OCI-LY7 (cell line): ENCODE measurements around the gene LCN12. TPM values are rescaled to one million over a fixed set of nuclear protein-coding genes. Genes with fewer than 3 reads are reported as not detected.

Source experiments
- BruUV-seq: library from RNA; stranded (reverse); fragments of 400-500 nt; replicated peaks from 2 replicates; lab custom pipeline; 2021; lab: Mats Ljungman, UMichigan
- CTCF ChIA-PET: fragments of 300-600 bp; sonication (Branson Sonifier 250); formaldehyde crosslinking; loops from one replicate; lab custom pipeline; 2022; ENCODE audit warnings: antibody characterized with exemption; ENCODE audit not compliant: unreplicated experiment; lab: Charles Lee
- POLR2A ChIA-PET: fragments of 300-600 bp; sonication (Branson Sonifier 250); formaldehyde crosslinking; loops from one replicate; lab custom pipeline; 2022; ENCODE audit warnings: antibody characterized with exemption; lab: Charles Lee
- DNase-seq: peaks from one replicate; pipeline ENCODE4 v3.0.0-alpha.2; 2015; ENCODE audit warnings: low spot score
- H2AFZ ChIP-seq: fragments of 200-600 bp; sonication (generic), shearing (Covaris generic); 2 replicates; pipeline ENCODE4 v1.6.1; 2014; ENCODE audit warnings: mild to moderate bottlenecking, antibody characterized with exemption, low read length, moderate library complexity
- H3K27ac ChIP-seq: fragments of 200-600 bp; sonication (generic); 2 replicates; pipeline ENCODE4 v1.5.1; 2014; ENCODE audit warnings: mixed run types, low read depth, mild to moderate bottlenecking, moderate library complexity, low read length, inconsistent platforms; ENCODE audit not compliant: poor library complexity, severe bottlenecking
- H3K36me3 ChIP-seq: fragments of 200-600 bp; sonication (generic); 2 replicates; pipeline ENCODE4 v1.6.1; 2014; ENCODE audit warnings: mild to moderate bottlenecking, antibody characterized with exemption, low read length, moderate library complexity, mixed read lengths; ENCODE audit not compliant: insufficient read depth
- H3K4me1 ChIP-seq: fragments of 200-600 bp; sonication (generic); 2 replicates; pipeline ENCODE4 v1.5.1; 2014; ENCODE audit warnings: mild to moderate bottlenecking, low read length; ENCODE audit not compliant: insufficient read depth, poor library complexity, severe bottlenecking
- H3K4me2 ChIP-seq: fragments of 200-600 bp; sonication (generic); 2 replicates; pipeline ENCODE4 v1.6.1; 2014; ENCODE audit warnings: mild to moderate bottlenecking, low read length
- H3K4me3 ChIP-seq: fragments of 200-600 bp; sonication (generic); 2 replicates; pipeline ENCODE4 v1.5.1; 2014; ENCODE audit warnings: mild to moderate bottlenecking, low read depth, low read length; ENCODE audit not compliant: poor library complexity, severe bottlenecking
- H3K79me2 ChIP-seq: fragments of 200-600 bp; sonication (generic); 2 replicates; pipeline ENCODE4 v1.6.1; 2016; ENCODE audit warnings: low read depth, mild to moderate bottlenecking, low read length, moderate library complexity, mixed read lengths; ENCODE audit not compliant: insufficient read depth
- H3K9me2 ChIP-seq: fragments of 200-600 bp; sonication (generic); 2 replicates; pipeline ENCODE4 v1.6.1; 2016; ENCODE audit warnings: mild to moderate bottlenecking, low read length, mixed read lengths; ENCODE audit not compliant: insufficient read depth
- H3K9me3 ChIP-seq: fragments of 200-600 bp; sonication (generic); 2 replicates; pipeline ENCODE4 v1.6.1; 2014; ENCODE audit warnings: mild to moderate bottlenecking, mixed run types, low read length, mixed read lengths
- H4K20me1 ChIP-seq: fragments of 200-600 bp; sonication (generic); 2 replicates; pipeline ENCODE4 v1.6.1; 2014; ENCODE audit warnings: mild to moderate bottlenecking, antibody characterized with exemption, low read length, moderate library complexity, mixed read lengths; ENCODE audit not compliant: insufficient read depth
- EZH2phosphoT487 ChIP-seq: fragments of 200-600 bp; sonication (generic); IDR thresholded peaks from 2 replicates; pipeline ENCODE4 v1.6.1; 2018; ENCODE audit warnings: low read depth, borderline replicate concordance, mild to moderate bottlenecking, mixed run types, antibody characterized with exemption, low read length, moderate library complexity, mixed read lengths
- intact Hi-C: fragments of 100-400 bp; cut with micrococcal nuclease; formaldehyde crosslinking; loops from one replicate; pipeline ENCODE4 v1.10.0; 2022; ENCODE audit not compliant: unreplicated experiment
- total RNA-seq, 2 experiments: library from RNA; depleted of rRNA in 1 of 2; stranded (reverse); fragments of >200 nt in 1 of 2; shearing (Covaris generic) in 1 of 2; gene quantifications; 2 replicates each; pipeline ENCODE4 v1.2.3, GENCODE V29; 2014 to 2022
- TF ChIP-seq, protein P1 (sequence below): fragments of 200-600 bp; sonication (generic); conservative IDR thresholded peaks from 2 replicates; pipeline ENCODE4 v1.5.1; 2014; ENCODE audit warnings: mild to moderate bottlenecking, antibody characterized with exemption, low read length, moderate library complexity, mixed read lengths

Gene LCN12
- total RNA-seq, 2 experiments from 2014 or later = 0.95 to 3.7 TPM

DNA sequence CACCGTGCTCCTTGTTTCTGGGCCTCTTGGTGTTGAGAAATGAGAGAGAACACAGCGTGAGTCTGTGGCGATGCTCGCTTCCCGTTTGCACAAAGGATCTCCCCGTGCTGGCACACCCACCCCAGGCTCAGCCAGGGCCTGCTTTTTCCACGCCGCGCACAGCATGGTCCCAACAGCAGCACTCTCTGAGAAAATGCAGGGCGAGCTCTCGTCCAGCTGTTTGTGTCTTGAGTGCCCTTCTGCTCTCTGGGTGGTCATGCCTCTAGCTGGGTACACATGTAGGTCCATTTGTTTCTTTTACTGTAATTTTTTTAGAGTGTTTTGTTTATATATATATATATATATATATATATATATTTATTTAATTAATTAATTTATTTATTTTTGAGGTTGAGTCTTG lies 34.2 kb upstream of the LCN12 start:
- Histone ChIP-seq H3K4me1 (no peaks in the 10 kb centered on the region), H3K36me3 (peaks cover 86% of the 10 kb centered on the region), H3K4me2 (no peak overlapping the region), H3K79me2 (no peaks in the 10 kb centered on the region), H4K20me1 (no peaks in the 10 kb centered on the region), H3K27ac (no peak overlapping the region), H3K4me3 (no peak overlapping the region), H3K9me3 (no peaks in the 10 kb centered on the region), H2AFZ (no peak overlapping the region), H3K9me2 (no peaks in the 10 kb centered on the region)
- DNase-seq = no peak
- intact Hi-C loops = no loop called here
- POLR2A ChIA-PET = no interaction called here
- BruUV-seq = no TSS peak
- CTCF ChIA-PET = no interaction called here
- TF ChIP-seq, protein P1, sequence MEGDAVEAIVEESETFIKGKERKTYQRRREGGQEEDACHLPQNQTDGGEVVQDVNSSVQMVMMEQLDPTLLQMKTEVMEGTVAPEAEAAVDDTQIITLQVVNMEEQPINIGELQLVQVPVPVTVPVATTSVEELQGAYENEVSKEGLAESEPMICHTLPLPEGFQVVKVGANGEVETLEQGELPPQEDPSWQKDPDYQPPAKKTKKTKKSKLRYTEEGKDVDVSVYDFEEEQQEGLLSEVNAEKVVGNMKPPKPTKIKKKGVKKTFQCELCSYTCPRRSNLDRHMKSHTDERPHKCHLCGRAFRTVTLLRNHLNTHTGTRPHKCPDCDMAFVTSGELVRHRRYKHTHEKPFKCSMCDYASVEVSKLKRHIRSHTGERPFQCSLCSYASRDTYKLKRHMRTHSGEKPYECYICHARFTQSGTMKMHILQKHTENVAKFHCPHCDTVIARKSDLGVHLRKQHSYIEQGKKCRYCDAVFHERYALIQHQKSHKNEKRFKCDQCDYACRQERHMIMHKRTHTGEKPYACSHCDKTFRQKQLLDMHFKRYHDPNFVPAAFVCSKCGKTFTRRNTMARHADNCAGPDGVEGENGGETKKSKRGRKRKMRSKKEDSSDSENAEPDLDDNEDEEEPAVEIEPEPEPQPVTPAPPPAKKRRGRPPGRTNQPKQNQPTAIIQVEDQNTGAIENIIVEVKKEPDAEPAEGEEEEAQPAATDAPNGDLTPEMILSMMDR = no peak
- no peak for TF ChIP-seq EZH2phosphoT487

DNA sequence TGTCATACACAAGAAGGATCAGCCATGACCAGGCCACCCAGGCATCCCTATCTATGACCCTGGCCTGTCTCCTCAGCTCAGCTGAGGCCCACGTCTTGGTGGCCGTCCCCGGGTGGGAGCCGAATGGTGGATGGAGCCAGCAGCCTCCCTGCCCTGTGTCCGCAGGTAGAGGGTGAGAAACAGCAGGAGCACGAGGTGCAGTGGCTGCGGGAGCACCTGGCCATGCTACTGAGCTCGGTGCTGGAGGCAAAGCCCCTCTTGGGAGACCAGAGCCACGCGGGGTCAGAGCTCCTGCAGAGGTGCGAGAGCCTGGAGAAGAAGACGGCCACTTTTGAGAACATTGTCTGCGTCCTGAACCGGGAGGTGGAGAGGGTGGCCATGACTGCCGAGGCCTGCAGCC lies 32.0 kb upstream of the LCN12 start:
- no peaks in the 10 kb centered on the region for H3K79me2 ChIP-seq
- H2AFZ ChIP-seq = no peak overlapping the region
- no peak for DNase-seq
- ChIA-PET POLR2A (no interaction called here), CTCF (no interaction called here)
- no peaks in the 10 kb centered on the region for H3K9me3 ChIP-seq
- peaks cover 5% of the 10 kb centered on the region for H3K4me1 ChIP-seq
- TF ChIP-seq EZH2phosphoT487 = no peak
- TF ChIP-seq, protein P1 = no peak
- no peaks in the 10 kb centered on the region for H4K20me1 ChIP-seq
- H3K36me3 ChIP-seq = peaks cover 86% of the 10 kb centered on the region
- no TSS peak for BruUV-seq
- H3K9me2 ChIP-seq = no peaks in the 10 kb centered on the region
- H3K4me2 ChIP-seq = no peak overlapping the region
- H3K4me3 ChIP-seq = no peak overlapping the region
- intact Hi-C loops = no loop called here
- no peak overlapping the region for H3K27ac ChIP-seq

DNA sequence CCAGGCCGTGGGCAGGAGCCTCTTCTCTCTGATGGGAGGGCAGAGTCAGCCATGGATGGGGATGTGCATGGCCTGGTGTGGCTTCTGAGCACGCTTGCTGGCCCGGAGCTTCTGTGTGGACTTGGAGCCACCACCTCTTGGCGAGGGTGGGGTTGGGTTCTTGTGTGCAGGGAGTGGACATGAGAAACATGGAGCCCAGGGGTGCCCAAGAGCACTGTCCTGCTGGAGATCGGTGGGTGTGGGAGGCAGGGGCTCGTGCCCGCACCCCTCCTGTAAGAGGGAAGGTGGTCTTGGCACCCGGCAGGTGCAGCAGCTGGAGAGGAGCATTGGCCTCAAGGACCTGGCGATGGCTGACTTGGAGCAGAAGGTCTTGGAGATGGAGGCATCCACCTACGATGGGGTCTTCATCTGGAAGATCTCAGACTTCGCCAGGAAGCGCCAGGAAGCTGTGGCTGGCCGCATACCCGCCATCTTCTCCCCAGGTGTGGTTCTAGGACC lies 31.3 kb upstream of the LCN12 start:
- H3K4me2 ChIP-seq = no peak overlapping the region
- peaks cover 5% of the 10 kb centered on the region for H3K4me1 ChIP-seq
- H4K20me1 ChIP-seq = no peaks in the 10 kb centered on the region
- no peak overlapping the region for H2AFZ ChIP-seq
- no peaks in the 10 kb centered on the region for H3K9me2 ChIP-seq
- intact Hi-C loops = no loop called here
- POLR2A ChIA-PET = no interaction called here
- DNase-seq = no peak
- no peaks in the 10 kb centered on the region for H3K9me3 ChIP-seq
- peaks cover 86% of the 10 kb centered on the region for H3K36me3 ChIP-seq
- no peak overlapping the region for H3K27ac ChIP-seq
- BruUV-seq = no TSS peak
- CTCF ChIA-PET = no interaction called here
- TF ChIP-seq EZH2phosphoT487 = no peak
- TF ChIP-seq, protein P1 = no peak
- H3K79me2 ChIP-seq = no peaks in the 10 kb centered on the region
- no peak overlapping the region for H3K4me3 ChIP-seq
